Panc1 (cell line): ENCODE measurements around the gene RNASEH2A.

Experiments used
- CTCF ChIP-seq: fragments of 450-650 bp; IDR thresholded peaks from 2 replicates; pipeline ENCODE4 v1.5.1; 2017; ENCODE audit warnings: mild to moderate bottlenecking
- POLR2AphosphoS5 ChIP-seq: IDR thresholded peaks from 2 replicates; pipeline ENCODE4 v1.6.1; 2012; ENCODE audit warnings: mild to moderate bottlenecking, low read depth, low read length, moderate library complexity
- REST ChIP-seq, 2 experiments: IDR thresholded peaks; 2 replicates each; pipeline ENCODE4 v1.6.1; 2011 to 2012; ENCODE audit warnings: low read depth in 2 of 2, control low read depth in 1 of 2, low read length in 1 of 2, mild to moderate bottlenecking in 1 of 2, moderate library complexity in 1 of 2; ENCODE audit not compliant: insufficient read depth in 1 of 2
- TCF7L2 ChIP-seq: IDR thresholded peaks from 2 replicates; pipeline ENCODE4 v1.6.1; 2011; ENCODE audit warnings: mild to moderate bottlenecking, low read depth, low read length, inconsistent platforms

- TF ChIP-seq CTCF (no peak), POLR2AphosphoS5 (no peak), REST (IDR thresholded peaks at IDR 0.05; ENCODE audit: insufficient read depth in 1 of 2, low read depth in 2 of 2, low read length in 1 of 2) (no peak), TCF7L2 (no peak)
Measured at GRCh38 chr19:12763100-12763499, 43.3 kb upstream of the RNASEH2A start.
